Measurements from ENCODE around the gene BRD4.
A peak's percentile ranks its signal among the peaks of the same experiment; 100 is the strongest.

The BRD4 gene

DNA sequence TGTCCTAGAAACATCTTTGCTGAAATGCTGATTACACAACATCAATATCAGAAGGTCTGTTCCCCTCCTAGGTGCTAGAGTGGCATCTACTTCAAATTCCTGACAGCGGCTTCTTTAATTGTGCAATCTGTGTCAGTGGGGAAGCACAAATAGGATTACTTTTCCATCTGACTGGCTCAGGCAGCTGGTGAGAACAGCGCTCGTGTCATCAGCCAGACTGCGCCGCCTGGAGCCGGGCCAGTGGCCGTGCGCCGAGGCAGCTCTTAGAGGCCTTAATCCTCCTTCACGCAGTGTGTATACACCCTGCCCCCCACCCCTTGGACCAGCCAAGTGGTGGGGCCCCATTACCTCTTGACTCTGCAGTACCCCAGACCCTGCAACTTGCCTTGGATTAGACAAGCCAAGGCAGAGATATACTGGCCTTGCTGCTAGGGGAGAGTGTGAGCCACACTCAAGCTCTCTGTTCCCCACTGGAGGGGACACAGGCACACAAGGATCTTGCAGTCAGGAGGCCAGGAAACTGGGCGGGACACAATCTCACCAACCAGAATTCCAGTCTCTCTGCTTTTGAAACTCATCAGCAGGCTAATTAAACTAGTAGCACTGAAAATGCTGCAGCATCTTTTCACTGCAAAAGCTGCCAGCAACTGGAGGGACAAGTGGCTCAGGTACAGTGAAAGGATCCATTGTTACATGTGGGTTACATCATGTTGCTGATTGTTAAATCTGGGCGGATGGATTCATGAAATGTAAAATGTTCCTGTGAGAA lies 51.2 kb downstream of the BRD4 start:
- Histone ChIP-seq H3K27ac (ENCODE audit: insufficient read depth in 1 of 2, low read depth in 1 of 2, low read length in 2 of 2, poor library complexity in 1 of 2, severe bottlenecking in 2 of 2) (peak overlapping the region in 1 of 2 experiments; percentile 36), H3K36me3 (ENCODE audit: control insufficient read depth in 4 of 4, insufficient read depth in 4 of 4, low read length in 3 of 4) (peaks cover 0 to 4% (median 0%) of the 10 kb centered on the region in 4 experiments), H3K4me1 (ENCODE audit: control extremely low read depth in 1 of 4, control insufficient read depth in 4 of 4, insufficient read depth in 4 of 4, low read length in 3 of 4) (peaks cover 7 to 74% (median 56%) of the 10 kb centered on the region in 4 experiments), H3K4me3 (ENCODE audit: control insufficient read depth in 1 of 7, extremely low read depth in 1 of 7, insufficient read depth in 4 of 7, low read depth in 2 of 7, low read length in 6 of 7) (no peak overlapping the region), H3K27me3 (replicated peaks in 2 of 5; ENCODE audit: control insufficient read depth in 4 of 5, insufficient read depth in 5 of 5, low read length in 4 of 5) (no peaks in the 10 kb centered on the region), H3K9me3 (ENCODE audit: control extremely low read depth in 1 of 5, control insufficient read depth in 4 of 5, insufficient read depth in 2 of 5, low read depth in 1 of 5, low read length in 4 of 5) (no peaks in the 10 kb centered on the region)
- WGBS (ENCODE audit: insufficient coverage) = 78% methylated on average over 11 of the region's 12 CpGs
- CTCF ChIA-PET = interaction anchor here (1.2 to 1.8 kb wide), 2 partner anchors 11 to 26 kb away, joined by 3 to 4 read pairs; no protein-coding TSS in a partner anchor
- POLR2A ChIA-PET = no interaction called here
- DNase-seq = no peak

DNA sequence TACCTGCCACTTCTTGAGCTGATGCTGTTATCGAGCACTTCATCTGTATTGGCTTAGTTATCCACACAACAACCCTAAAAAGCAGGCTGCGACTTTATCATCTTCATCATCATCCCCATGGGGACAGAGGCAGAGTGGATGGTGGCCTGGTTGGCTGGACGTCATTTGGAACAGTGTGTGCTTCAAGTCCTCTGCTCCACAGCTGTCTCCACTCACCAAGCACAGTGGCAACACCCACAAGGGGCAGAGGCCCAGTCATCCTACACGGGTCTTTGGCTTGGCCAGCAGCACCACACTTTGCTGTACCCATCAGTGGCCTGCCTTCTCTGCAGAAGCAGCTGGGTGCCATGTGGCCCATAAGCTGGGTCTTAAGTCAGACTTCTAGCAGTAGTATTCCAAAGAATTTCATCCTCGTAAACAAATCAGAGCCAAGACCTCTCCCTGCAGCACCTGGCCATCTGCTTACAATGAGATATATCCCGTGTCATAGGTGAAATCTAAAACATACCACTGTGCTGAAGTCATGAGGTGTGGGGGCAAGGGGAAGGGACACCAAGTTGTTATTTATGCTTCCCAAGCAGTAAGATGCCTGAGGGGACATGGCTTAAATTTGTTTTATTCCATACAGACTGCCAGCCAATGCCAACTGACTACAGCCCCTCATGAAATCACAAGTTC lies 52.2 kb downstream of the BRD4 start:
- POLR2A ChIA-PET = interaction anchor here (1.9 kb wide), 1 partner anchor 8 kb away, joined by 5 read pairs; no protein-coding TSS in a partner anchor

DNA sequence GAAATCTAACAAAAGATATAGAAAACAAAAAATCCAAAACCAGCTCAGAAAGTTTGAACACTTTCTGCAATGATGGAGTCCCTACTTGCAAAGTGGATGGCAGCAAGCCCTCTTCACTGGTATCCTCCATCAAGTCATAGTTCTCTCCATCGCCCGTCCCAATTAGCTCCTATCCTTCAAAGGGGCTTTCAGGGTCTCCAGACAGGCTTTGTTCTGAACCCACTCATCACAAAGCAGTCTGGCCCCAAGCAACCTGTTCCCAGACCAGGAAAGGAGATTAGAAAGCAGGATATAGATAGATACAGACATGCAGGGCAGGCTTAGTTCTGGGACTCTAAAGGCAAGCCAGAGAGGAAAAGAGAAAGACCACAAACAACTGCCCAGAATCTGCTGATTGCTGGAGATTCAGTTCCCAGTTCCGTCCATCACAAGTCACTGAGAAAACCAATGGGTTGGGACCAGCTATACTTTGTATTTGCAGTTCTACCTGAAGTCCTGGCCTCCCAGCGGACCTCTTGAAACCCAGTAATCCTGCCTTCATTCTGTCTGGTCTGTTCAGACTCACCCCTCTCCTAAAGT lies 52.9 kb downstream of the BRD4 start:
- no peak for DNase-seq
- H3K4me3 ChIP-seq (ENCODE audit: control insufficient read depth in 1 of 7, extremely low read depth in 1 of 7, insufficient read depth in 4 of 7, low read depth in 2 of 7, low read length in 6 of 7) = no peak overlapping the region
- 69% methylated on average over 4 of the region's 4 CpGs for WGBS (ENCODE audit: insufficient coverage)
- H3K9me3 ChIP-seq (ENCODE audit: control extremely low read depth in 1 of 5, control insufficient read depth in 4 of 5, insufficient read depth in 2 of 5, low read depth in 1 of 5, low read length in 4 of 5) = no peaks in the 10 kb centered on the region
- peak overlapping the region; percentile 13 to 21 for H3K27ac ChIP-seq (ENCODE audit: insufficient read depth in 1 of 2, low read depth in 1 of 2, low read length in 2 of 2, poor library complexity in 1 of 2, severe bottlenecking in 2 of 2)
- peaks cover 0 to 10% (median 0%) of the 10 kb centered on the region in 4 experiments for H3K36me3 ChIP-seq (ENCODE audit: control insufficient read depth in 4 of 4, insufficient read depth in 4 of 4, low read length in 3 of 4)
- CTCF ChIA-PET = interaction anchor here (1.0 to 1.7 kb wide), 5 partner anchors 9 to 29 kb away, joined by 3 to 6 read pairs (median 4); no protein-coding TSS in a partner anchor
- POLR2A ChIA-PET = interaction anchor here (1.9 kb wide), 1 partner anchor 9 kb away, joined by 5 read pairs; no protein-coding TSS in a partner anchor
- peaks cover 7 to 58% (median 47%) of the 10 kb centered on the region in 4 experiments for H3K4me1 ChIP-seq (ENCODE audit: control extremely low read depth in 1 of 4, control insufficient read depth in 4 of 4, insufficient read depth in 4 of 4, low read length in 3 of 4)
- no peaks in the 10 kb centered on the region for H3K27me3 ChIP-seq (replicated peaks in 2 of 5; ENCODE audit: control insufficient read depth in 4 of 5, insufficient read depth in 5 of 5, low read length in 4 of 5)

More for the DNA sequence above, 52.2 kb downstream of the BRD4 start:
- Histone ChIP-seq H3K36me3 (ENCODE audit: control insufficient read depth in 4 of 4, insufficient read depth in 4 of 4, low read length in 3 of 4) (peaks cover 0 to 8% (median 0%) of the 10 kb centered on the region in 4 experiments), H3K4me3 (ENCODE audit: control insufficient read depth in 1 of 7, extremely low read depth in 1 of 7, insufficient read depth in 4 of 7, low read depth in 2 of 7, low read length in 6 of 7) (no peak overlapping the region), H3K4me1 (ENCODE audit: control extremely low read depth in 1 of 4, control insufficient read depth in 4 of 4, insufficient read depth in 4 of 4, low read length in 3 of 4) (peaks cover 7 to 66% (median 51%) of the 10 kb centered on the region in 4 experiments), H3K27ac (ENCODE audit: insufficient read depth in 1 of 2, low read depth in 1 of 2, low read length in 2 of 2, poor library complexity in 1 of 2, severe bottlenecking in 2 of 2) (peak overlapping the region; percentile 13 to 21), H3K9me3 (ENCODE audit: control extremely low read depth in 1 of 5, control insufficient read depth in 4 of 5, insufficient read depth in 2 of 5, low read depth in 1 of 5, low read length in 4 of 5) (no peaks in the 10 kb centered on the region), H3K27me3 (replicated peaks in 2 of 5; ENCODE audit: control insufficient read depth in 4 of 5, insufficient read depth in 5 of 5, low read length in 4 of 5) (no peaks in the 10 kb centered on the region)
- DNase-seq = no peak
- CTCF ChIA-PET = interaction anchor here (1.2 to 1.8 kb wide), 4 partner anchors 9 to 29 kb away, joined by 3 to 6 read pairs (median 4); no protein-coding TSS in a partner anchor
- 91% methylated on average over 4 of the region's 6 CpGs for WGBS (ENCODE audit: insufficient coverage)

DNA sequence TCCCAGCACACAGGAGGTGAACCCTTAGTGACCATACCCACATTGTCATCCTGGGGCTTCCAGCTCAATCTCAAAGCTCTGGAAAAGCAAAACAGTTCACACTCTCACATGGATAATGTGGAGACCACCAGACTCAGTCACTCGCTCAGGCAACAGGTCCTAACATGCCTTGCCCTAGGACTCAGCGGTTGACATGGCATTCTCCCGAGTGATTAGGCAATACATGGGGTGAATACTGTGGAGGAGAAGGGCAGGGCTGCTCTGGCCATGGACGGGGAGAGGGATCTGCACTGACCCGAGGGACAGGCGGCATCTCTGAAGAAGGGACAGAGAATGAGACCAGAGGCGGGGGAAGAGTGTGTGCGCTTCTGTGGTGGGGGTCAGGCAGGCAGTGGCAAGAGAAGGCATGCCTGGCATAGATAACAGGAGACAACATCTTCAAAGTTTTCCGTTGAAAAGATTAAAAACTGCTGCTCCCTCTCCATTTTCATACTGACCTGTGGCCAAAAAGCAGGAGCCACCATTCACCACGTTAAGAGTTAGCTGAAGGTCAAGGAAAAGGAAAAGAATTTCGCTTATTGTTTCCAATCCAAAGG lies 55.6 kb downstream of the BRD4 start:
- H3K9me3 ChIP-seq (ENCODE audit: control extremely low read depth in 1 of 5, control insufficient read depth in 4 of 5, insufficient read depth in 2 of 5, low read depth in 1 of 5, low read length in 4 of 5) = no peaks in the 10 kb centered on the region
- ChIA-PET POLR2A (no interaction called here), CTCF (no interaction called here)
- peaks cover 6 to 28% (median 10%) of the 10 kb centered on the region in 4 experiments for H3K36me3 ChIP-seq (ENCODE audit: control insufficient read depth in 4 of 4, insufficient read depth in 4 of 4, low read length in 3 of 4)
- H3K4me1 ChIP-seq (ENCODE audit: control extremely low read depth in 1 of 4, control insufficient read depth in 4 of 4, insufficient read depth in 4 of 4, low read length in 3 of 4) = peaks cover 0 to 39% (median 32%) of the 10 kb centered on the region in 4 experiments
- no peak overlapping the region for H3K4me3 ChIP-seq (ENCODE audit: control insufficient read depth in 1 of 7, extremely low read depth in 1 of 7, insufficient read depth in 4 of 7, low read depth in 2 of 7, low read length in 6 of 7)
- H3K27ac ChIP-seq (ENCODE audit: insufficient read depth in 1 of 2, low read depth in 1 of 2, low read length in 2 of 2, poor library complexity in 1 of 2, severe bottlenecking in 2 of 2) = no peak overlapping the region
- no peak for DNase-seq
- no peaks in the 10 kb centered on the region for H3K27me3 ChIP-seq (replicated peaks in 2 of 5; ENCODE audit: control insufficient read depth in 4 of 5, insufficient read depth in 5 of 5, low read length in 4 of 5)
- 95% methylated on average over 9 of the region's 11 CpGs for WGBS (ENCODE audit: insufficient coverage)

DNA sequence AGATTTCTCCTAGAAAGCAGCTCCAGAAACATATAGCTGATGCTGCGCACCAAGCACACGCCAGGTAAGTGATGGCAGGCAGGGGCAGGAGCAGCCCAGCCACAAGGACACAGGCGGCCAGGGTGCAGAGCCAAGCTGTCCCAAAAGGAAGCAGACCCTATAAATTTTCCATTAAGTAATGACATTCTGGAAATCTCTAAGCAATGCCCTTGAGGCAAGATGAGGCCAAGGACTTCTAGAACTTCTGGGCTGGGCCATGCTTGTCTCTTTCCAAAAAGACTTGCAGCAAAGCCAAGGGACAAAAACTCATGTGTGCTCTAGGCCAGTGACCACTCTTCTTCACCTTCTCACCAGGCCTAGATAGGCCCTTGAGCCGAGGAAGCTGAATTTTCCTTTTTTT lies 57.9 kb downstream of the BRD4 start:
- no peak for DNase-seq
- peaks cover 0 to 19% (median 14%) of the 10 kb centered on the region in 4 experiments for H3K4me1 ChIP-seq (ENCODE audit: control extremely low read depth in 1 of 4, control insufficient read depth in 4 of 4, insufficient read depth in 4 of 4, low read length in 3 of 4)
- H3K36me3 ChIP-seq (ENCODE audit: control insufficient read depth in 4 of 4, insufficient read depth in 4 of 4, low read length in 3 of 4) = peaks cover 17 to 51% (median 27%) of the 10 kb centered on the region in 4 experiments
- no peak overlapping the region for H3K4me3 ChIP-seq (ENCODE audit: control insufficient read depth in 1 of 7, extremely low read depth in 1 of 7, insufficient read depth in 4 of 7, low read depth in 2 of 7, low read length in 6 of 7)
- no peaks in the 10 kb centered on the region for H3K9me3 ChIP-seq (ENCODE audit: control extremely low read depth in 1 of 5, control insufficient read depth in 4 of 5, insufficient read depth in 2 of 5, low read depth in 1 of 5, low read length in 4 of 5)
- H3K27ac ChIP-seq (ENCODE audit: insufficient read depth in 1 of 2, low read depth in 1 of 2, low read length in 2 of 2, poor library complexity in 1 of 2, severe bottlenecking in 2 of 2) = peak overlapping the region in 1 of 2 experiments; percentile 2
- ChIA-PET CTCF (interaction anchor here (0.6 to 2.1 kb wide), 5 partner anchors 10 to 1553 kb away, joined by 3 to 7 read pairs (median 3); no protein-coding TSS in a partner anchor), POLR2A (no interaction called here)
- H3K27me3 ChIP-seq (replicated peaks in 2 of 5; ENCODE audit: control insufficient read depth in 4 of 5, insufficient read depth in 5 of 5, low read length in 4 of 5) = no peaks in the 10 kb centered on the region
- WGBS (ENCODE audit: insufficient coverage) = 96% methylated on average over 4 of the region's 4 CpGs

DNA sequence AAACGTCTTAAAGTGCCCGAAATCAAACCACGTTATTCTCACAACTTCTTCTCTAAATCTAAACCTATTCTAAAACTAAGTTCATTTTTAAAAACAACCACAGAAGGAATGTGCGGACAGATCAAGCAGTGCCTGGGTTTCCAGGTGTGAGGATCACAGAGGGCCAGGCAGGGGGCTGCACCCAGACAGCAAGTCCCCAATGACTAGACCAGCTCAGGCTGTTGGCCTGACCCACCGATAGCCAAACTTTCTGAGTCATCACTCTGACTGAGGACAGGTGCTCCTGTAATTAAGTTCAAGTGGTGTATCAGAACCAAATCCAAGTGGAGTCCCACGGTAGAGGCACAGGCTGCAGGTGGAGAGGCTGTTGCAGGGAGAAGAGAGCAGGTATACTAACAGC lies 62.5 kb downstream of the BRD4 start:
- POLR2A ChIA-PET = no interaction called here
- Histone ChIP-seq H3K4me3 (ENCODE audit: control insufficient read depth in 1 of 7, extremely low read depth in 1 of 7, insufficient read depth in 4 of 7, low read depth in 2 of 7, low read length in 6 of 7) (no peak overlapping the region), H3K4me1 (ENCODE audit: control extremely low read depth in 1 of 4, control insufficient read depth in 4 of 4, insufficient read depth in 4 of 4, low read length in 3 of 4) (peaks cover 0 to 2% (median 0%) of the 10 kb centered on the region in 4 experiments), H3K36me3 (ENCODE audit: control insufficient read depth in 4 of 4, insufficient read depth in 4 of 4, low read length in 3 of 4) (peaks cover 26 to 87% (median 59%) of the 10 kb centered on the region in 4 experiments), H3K27ac (ENCODE audit: insufficient read depth in 1 of 2, low read depth in 1 of 2, low read length in 2 of 2, poor library complexity in 1 of 2, severe bottlenecking in 2 of 2) (no peak overlapping the region), H3K27me3 (replicated peaks in 2 of 5; ENCODE audit: control insufficient read depth in 4 of 5, insufficient read depth in 5 of 5, low read length in 4 of 5) (no peaks in the 10 kb centered on the region), H3K9me3 (ENCODE audit: control extremely low read depth in 1 of 5, control insufficient read depth in 4 of 5, insufficient read depth in 2 of 5, low read depth in 1 of 5, low read length in 4 of 5) (no peaks in the 10 kb centered on the region)
- CTCF ChIA-PET = interaction anchor here (1.6 to 1.7 kb wide), 2 partner anchors 9 to 11 kb away, joined by 3 to 4 read pairs; no protein-coding TSS in a partner anchor
- 97% methylated on average over 5 of the region's 6 CpGs for WGBS (ENCODE audit: insufficient coverage)
- no peak for DNase-seq
